Sigmoid colon (tissue), 4 donors: ENCODE data around the gene NEURL1.

Experiments used
- CTCF ChIP-seq, 4 experiments: fragments of 450-650 bp in 3 of 4; fragments of 200-600 bp in 1 of 4; IDR thresholded peaks; one replicate each; pipeline ENCODE4 v1.5.1; 2016 to 2019; ENCODE audit warnings: antibody characterized with exemption in 4 of 4, mild to moderate bottlenecking in 3 of 4, moderate library complexity in 2 of 4
- EP300 ChIP-seq, 4 donors: sonication (generic); formaldehyde crosslinking; IDR thresholded peaks; one replicate each; pipeline ENCODE4 v1.6.1; 2017; ENCODE audit warnings: antibody characterized with exemption in 4 of 4
- POLR2A ChIP-seq, 2 donors: fragments of 450-650 bp; IDR thresholded peaks; one replicate each; pipeline ENCODE4 v1.6.1; 2016; ENCODE audit warnings: antibody characterized with exemption in 2 of 2, mild to moderate bottlenecking in 2 of 2, moderate library complexity in 2 of 2

- no peak for TF ChIP-seq POLR2A (IDR thresholded peaks at IDR 0.05)
- no peak for TF ChIP-seq CTCF (IDR thresholded peaks at IDR 0.05)
- no peak for TF ChIP-seq EP300 (IDR thresholded peaks at IDR 0.05)
Observed at GRCh38 chr10:103563231-103564115, 70.0 kb downstream of the NEURL1 start.
